H9 (cell line): ENCODE results near the gene ERICH4. TPM values are rescaled to one million over a fixed set of nuclear protein-coding genes. Genes with fewer than 3 reads are reported as not detected.

Experiments
- DNase-seq: peaks from one replicate; pipeline ENCODE4 v3.0.0-alpha.2; 2017
- H2AFZ ChIP-seq: one replicate; pipeline ENCODE4 v1.6.1; 2013; ENCODE audit warnings: mild to moderate bottlenecking, low read length, control low read depth, moderate library complexity
- H2AK5ac ChIP-seq: 2 replicates; pipeline ENCODE4 v1.6.1; 2013; ENCODE audit warnings: low read length, control low read depth, mixed read lengths; ENCODE audit not compliant: insufficient read length
- H2BK120ac ChIP-seq: one replicate; pipeline ENCODE4 v1.6.1; 2013; ENCODE audit warnings: low read depth, mild to moderate bottlenecking, low read length, control low read depth, inconsistent platforms; ENCODE audit not compliant: poor library complexity, severe bottlenecking
- H2BK12ac ChIP-seq: 2 replicates; pipeline ENCODE4 v1.6.1; 2013; ENCODE audit warnings: low read length, control low read depth, mixed read lengths, low read depth; ENCODE audit not compliant: insufficient read length
- H2BK15ac ChIP-seq: 2 replicates; pipeline ENCODE4 v1.6.1; 2013; ENCODE audit warnings: low read depth, low read length, control low read depth
- H2BK20ac ChIP-seq: one replicate; pipeline ENCODE4 v1.6.1; 2013; ENCODE audit warnings: low read depth, mild to moderate bottlenecking, low read length, control low read depth, inconsistent platforms; ENCODE audit not compliant: poor library complexity, severe bottlenecking
- H2BK5ac ChIP-seq: 2 replicates; pipeline ENCODE4 v1.6.1; 2013; ENCODE audit warnings: low read length, control low read depth, mixed read lengths; ENCODE audit not compliant: insufficient read length
- H3K14ac ChIP-seq: 2 replicates; pipeline ENCODE4 v1.6.1; 2013; ENCODE audit warnings: low read length, control low read depth; ENCODE audit not compliant: insufficient read depth
- H3K18ac ChIP-seq: 2 replicates; pipeline ENCODE4 v1.6.1; 2013; ENCODE audit warnings: low read depth, mild to moderate bottlenecking, mixed read lengths, low read length, control low read depth; ENCODE audit not compliant: insufficient read length
- H3K23ac ChIP-seq: 2 replicates; pipeline ENCODE4 v1.6.1; 2013; ENCODE audit warnings: low read length, control low read depth, mixed read lengths, low read depth; ENCODE audit not compliant: insufficient read length
- H3K23me2 ChIP-seq: 2 replicates; pipeline ENCODE4 v1.6.1; 2013; ENCODE audit warnings: low read depth, mild to moderate bottlenecking, mixed read lengths, low read length, control low read depth; ENCODE audit not compliant: insufficient read length, poor library complexity, severe bottlenecking
- H3K27ac ChIP-seq: 2 replicates; pipeline ENCODE4 v1.5.1; 2013; ENCODE audit warnings: low read length, control low read depth, mixed read lengths, low read depth; ENCODE audit not compliant: insufficient read length
- H3K27me3 ChIP-seq: 2 replicates; pipeline ENCODE4 v1.6.1; 2013; ENCODE audit warnings: low read length, control low read depth, inconsistent platforms; ENCODE audit not compliant: insufficient read depth
- H3K4ac ChIP-seq: 2 replicates; pipeline ENCODE4 v1.6.1; 2013; ENCODE audit warnings: low read depth, mild to moderate bottlenecking, control low read depth, inconsistent platforms, low read length, moderate library complexity
- H3K4me1 ChIP-seq: 2 replicates; pipeline ENCODE4 v1.6.1; 2013; ENCODE audit warnings: low read length, control low read depth, inconsistent platforms; ENCODE audit not compliant: insufficient read depth
- H3K4me2 ChIP-seq: 2 replicates; pipeline ENCODE4 v1.6.1; 2013; ENCODE audit warnings: low read length, control low read depth, mixed read lengths; ENCODE audit not compliant: insufficient read length, insufficient read depth
- H3K56ac ChIP-seq: 2 replicates; pipeline ENCODE4 v1.6.1; 2013; ENCODE audit warnings: low read depth, mild to moderate bottlenecking, mixed read lengths, low read length, control low read depth; ENCODE audit not compliant: insufficient read length
- H3K79me1 ChIP-seq: 2 replicates; pipeline ENCODE4 v1.6.1; 2013; ENCODE audit warnings: low read depth, mild to moderate bottlenecking, moderate library complexity, low read length, control low read depth, inconsistent platforms; ENCODE audit not compliant: insufficient read depth, poor library complexity, severe bottlenecking
- H3K79me2 ChIP-seq: 2 replicates; pipeline ENCODE4 v1.6.1; 2013; ENCODE audit warnings: low read length, control low read depth, inconsistent platforms; ENCODE audit not compliant: insufficient read depth
- H3K9ac ChIP-seq: 2 replicates; pipeline ENCODE4 v1.6.1; 2013; ENCODE audit warnings: low read length, control low read depth, mixed read lengths; ENCODE audit not compliant: insufficient read length; ENCODE audit errors: extremely low read depth
- H3K9me3 ChIP-seq: one replicate; pipeline ENCODE4 v1.6.1; 2013; ENCODE audit warnings: low read depth, low read length, inconsistent platforms; ENCODE audit not compliant: control insufficient read depth
- H3T11ph ChIP-seq: one replicate; pipeline ENCODE4 v1.6.1; 2013; ENCODE audit warnings: mild to moderate bottlenecking, low read length, control low read depth, inconsistent platforms
- H4K20me1 ChIP-seq: one replicate; pipeline ENCODE4 v1.6.1; 2013; ENCODE audit not compliant: control insufficient read depth, insufficient read length, insufficient read depth
- H4K5ac ChIP-seq: 2 replicates; pipeline ENCODE4 v1.6.1; 2013; ENCODE audit warnings: low read depth, mild to moderate bottlenecking, mixed read lengths, low read length, control low read depth; ENCODE audit not compliant: insufficient read length
- H4K8ac ChIP-seq: replicated peaks from 2 replicates; pipeline ENCODE4 v1.6.1; 2013; ENCODE audit warnings: low read length, control low read depth, mixed read lengths, low read depth; ENCODE audit not compliant: insufficient read length
- H4K91ac ChIP-seq: 2 replicates; pipeline ENCODE4 v1.6.1; 2013; ENCODE audit warnings: low read depth, mild to moderate bottlenecking, moderate library complexity, mixed read lengths, low read length, control low read depth; ENCODE audit not compliant: insufficient read length
- H3K27ac Mint-ChIP-seq, 3 experiments: 2 replicates in 2 of 3; 3 replicates in 1 of 3; pipeline ENCODE4 v1.8.0; 2020 to 2021; ENCODE audit warnings: mixed read lengths in 3 of 3, mild to moderate bottlenecking in 1 of 3, moderate library complexity in 1 of 3
- H3K27me3 Mint-ChIP-seq: 2 replicates; pipeline ENCODE4 v1.8.0; 2021; ENCODE audit warnings: low read depth, mild to moderate bottlenecking, moderate library complexity, mixed read lengths
- H3K36me3 Mint-ChIP-seq, 3 experiments: 2 replicates in 2 of 3; 3 replicates in 1 of 3; pipeline ENCODE4 v1.8.0; 2020 to 2021; ENCODE audit warnings: low read depth in 3 of 3, mixed read lengths in 3 of 3; ENCODE audit not compliant: insufficient read depth in 1 of 3
- H3K4me1 Mint-ChIP-seq, 2 experiments: 2 replicates each; pipeline ENCODE4 v1.8.0; 2020; ENCODE audit warnings: mixed read lengths in 2 of 2
- H3K4me3 Mint-ChIP-seq, 2 experiments: 2 replicates in 1 of 2; 3 replicates in 1 of 2; pipeline ENCODE4 v1.8.0; 2020 to 2021; ENCODE audit warnings: mild to moderate bottlenecking in 2 of 2, mixed read lengths in 2 of 2, moderate library complexity in 1 of 2
- H3K9me3 Mint-ChIP-seq, 2 experiments: 2 replicates in 1 of 2; 3 replicates in 1 of 2; pipeline ENCODE4 v1.8.0; 2020; ENCODE audit warnings: mild to moderate bottlenecking in 2 of 2, mixed read lengths in 2 of 2, moderate library complexity in 1 of 2
- CTCF ChIP-seq: fragments of 200-600 bp; sonication (generic); conservative IDR thresholded peaks from 3 replicates; pipeline ENCODE4 v1.8.0; 2021; ENCODE audit warnings: antibody characterized with exemption, mild to moderate bottlenecking
- WGBS: extraction: QIAGEN DNeasy Blood & Tissue Kit; methylation state at CpG from one replicate; pipeline ENCODE4 v1.1.7; 2013; ENCODE audit warnings: missing lambda C conversion rate, low lambda C conversion rate, mixed read lengths; ENCODE audit not compliant: insufficient read length; ENCODE audit errors: extremely low coverage; 5-methylcytosine and 5-hydroxymethylcytosine counted together
- total RNA-seq: library from RNA; stranded (reverse); gene quantifications from 2 replicates; pipeline ENCODE4 v1.2.1, GENCODE V29; 2021

The ERICH4 gene
- total RNA-seq, 1 experiment from 2014 or later = not detected

GRCh38 chr19:41449865-41450178, 6.9 kb downstream of the ERICH4 start:
- no peak overlapping the region for H3K9ac ChIP-seq
- H2AFZ ChIP-seq = no peak overlapping the region
- no CpG with 5 or more reads among the region's 3 CpGs for WGBS
- Mint-ChIP-seq H3K36me3 (0 out of 7 replicates have a peak, but pooled peaks cover 0 to 6% (median 0%) of the 10 kb centered on the region in 3 experiments), H3K27me3 (peaks cover 16% of the 10 kb centered on the region), H3K27ac (no peak overlapping the region), H3K4me3 (no peak overlapping the region), H3K4me1 (no peaks in the 10 kb centered on the region), H3K9me3 (peaks cover 29 to 44% of the 10 kb centered on the region in 2 experiments)
- no peak overlapping the region for H3K18ac ChIP-seq
- no peak for TF ChIP-seq CTCF
- H3K23me2 ChIP-seq = no peaks in the 10 kb centered on the region
- H4K5ac ChIP-seq = no peak overlapping the region
- H2BK12ac ChIP-seq = no peak overlapping the region
- no peak overlapping the region for H3K56ac ChIP-seq
- H3K23ac ChIP-seq = no peak overlapping the region
- no peak overlapping the region for H3K4me2 ChIP-seq
- H2BK20ac ChIP-seq = no peak overlapping the region
- H3K9me3 ChIP-seq = no peaks in the 10 kb centered on the region
- H4K20me1 ChIP-seq = no peaks in the 10 kb centered on the region
- H3K4ac ChIP-seq = no peak overlapping the region
- no peak overlapping the region for H2BK15ac ChIP-seq
- no peak overlapping the region for H2AK5ac ChIP-seq
- H3K14ac ChIP-seq = no peak overlapping the region
- H3K79me1 ChIP-seq = no peaks in the 10 kb centered on the region
- H3K4me1 ChIP-seq = no peaks in the 10 kb centered on the region
- no peaks in the 10 kb centered on the region for H3K79me2 ChIP-seq
- no peak for DNase-seq
- no peak overlapping the region for H3T11ph ChIP-seq
- H3K27me3 ChIP-seq = no peaks in the 10 kb centered on the region
- no peak overlapping the region for H3K27ac ChIP-seq
- H4K8ac ChIP-seq = no peak overlapping the region
- no peak overlapping the region for H2BK5ac ChIP-seq
- H2BK120ac ChIP-seq = no peak overlapping the region
- H4K91ac ChIP-seq = no peak overlapping the region
